ENCODE measurements around the gene MAJIN.

Gene MAJIN

DNA sequence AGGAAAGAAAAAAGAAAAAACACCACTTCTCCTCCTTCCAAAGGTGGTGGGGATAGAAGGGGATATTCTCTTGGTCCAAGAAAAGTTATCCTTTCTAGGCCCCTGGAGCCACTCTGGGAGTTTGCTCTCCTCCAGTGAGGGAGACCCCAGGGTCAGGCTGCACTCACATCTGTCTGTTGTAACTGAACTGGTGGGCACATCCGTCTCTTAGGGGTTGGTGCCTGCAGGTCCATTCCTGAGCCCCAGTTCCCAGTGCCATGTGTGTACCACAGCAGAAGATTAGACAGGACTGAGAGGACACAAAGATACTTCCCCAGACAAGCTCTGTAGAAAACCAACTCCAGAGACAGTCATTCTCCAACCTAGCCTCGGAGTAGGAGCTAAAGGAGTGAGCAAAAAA is 51.8 kb downstream of the MAJIN start:
- no peak overlapping the region for H3K4me3 ChIP-seq (ENCODE audit: control insufficient read depth, low read depth, low read length)
- TF ChIP-seq, protein P1, sequence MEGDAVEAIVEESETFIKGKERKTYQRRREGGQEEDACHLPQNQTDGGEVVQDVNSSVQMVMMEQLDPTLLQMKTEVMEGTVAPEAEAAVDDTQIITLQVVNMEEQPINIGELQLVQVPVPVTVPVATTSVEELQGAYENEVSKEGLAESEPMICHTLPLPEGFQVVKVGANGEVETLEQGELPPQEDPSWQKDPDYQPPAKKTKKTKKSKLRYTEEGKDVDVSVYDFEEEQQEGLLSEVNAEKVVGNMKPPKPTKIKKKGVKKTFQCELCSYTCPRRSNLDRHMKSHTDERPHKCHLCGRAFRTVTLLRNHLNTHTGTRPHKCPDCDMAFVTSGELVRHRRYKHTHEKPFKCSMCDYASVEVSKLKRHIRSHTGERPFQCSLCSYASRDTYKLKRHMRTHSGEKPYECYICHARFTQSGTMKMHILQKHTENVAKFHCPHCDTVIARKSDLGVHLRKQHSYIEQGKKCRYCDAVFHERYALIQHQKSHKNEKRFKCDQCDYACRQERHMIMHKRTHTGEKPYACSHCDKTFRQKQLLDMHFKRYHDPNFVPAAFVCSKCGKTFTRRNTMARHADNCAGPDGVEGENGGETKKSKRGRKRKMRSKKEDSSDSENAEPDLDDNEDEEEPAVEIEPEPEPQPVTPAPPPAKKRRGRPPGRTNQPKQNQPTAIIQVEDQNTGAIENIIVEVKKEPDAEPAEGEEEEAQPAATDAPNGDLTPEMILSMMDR (conservative IDR thresholded peaks at IDR 0.05; ENCODE audit: control insufficient read depth, insufficient read depth, low read depth, low read length), result no peak
- DNase-seq (ENCODE audit: low read depth), result no peak

DNA sequence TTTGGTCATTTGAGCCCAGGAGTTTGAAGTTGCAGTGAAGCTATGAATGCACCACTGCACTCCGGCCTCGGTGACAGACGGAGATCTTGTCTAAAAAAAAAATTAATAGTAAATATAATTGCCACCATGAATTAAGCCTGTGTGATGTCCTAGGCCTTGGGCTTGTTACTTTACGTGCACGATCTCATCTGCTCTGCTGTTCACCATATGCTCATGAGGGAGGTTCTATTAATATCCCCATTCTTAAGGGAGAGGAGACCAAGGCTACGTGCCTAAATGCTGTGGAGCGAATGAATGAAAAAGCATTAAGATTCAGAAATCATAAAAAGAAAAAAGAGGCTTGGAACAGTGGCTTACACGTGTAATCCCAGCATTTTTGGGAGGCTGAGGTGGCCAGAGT is 52.3 kb downstream of the MAJIN start:
- H3K4me3 ChIP-seq (ENCODE audit: control insufficient read depth, low read depth, low read length), result no peak overlapping the region
- TF ChIP-seq, protein P1 (conservative IDR thresholded peaks at IDR 0.05; ENCODE audit: control insufficient read depth, insufficient read depth, low read depth, low read length), result no peak
- no peak for DNase-seq (ENCODE audit: low read depth)

DNA sequence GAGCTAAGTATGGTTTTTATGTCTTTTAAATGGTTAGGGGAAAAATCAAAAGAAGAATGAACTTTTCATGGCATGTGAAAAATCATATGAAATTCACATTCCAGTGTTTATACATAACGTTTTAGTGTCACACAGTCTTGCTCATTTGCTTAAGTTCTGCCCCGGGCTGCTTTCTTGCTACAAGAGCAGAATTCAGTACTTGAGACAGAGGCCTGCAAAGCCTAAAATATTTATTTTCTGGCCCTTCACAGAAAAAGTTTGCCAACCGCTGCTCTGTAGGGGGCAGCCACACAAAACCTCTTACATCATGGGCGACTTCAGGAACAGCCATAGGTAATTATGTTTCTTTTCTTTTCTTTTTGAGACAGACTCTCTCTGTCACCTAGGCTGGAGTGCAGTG is 53.9 kb downstream of the MAJIN start:
- H3K4me3 ChIP-seq (ENCODE audit: control insufficient read depth, low read depth, low read length), result peak overlapping the region; percentile 61

DNA sequence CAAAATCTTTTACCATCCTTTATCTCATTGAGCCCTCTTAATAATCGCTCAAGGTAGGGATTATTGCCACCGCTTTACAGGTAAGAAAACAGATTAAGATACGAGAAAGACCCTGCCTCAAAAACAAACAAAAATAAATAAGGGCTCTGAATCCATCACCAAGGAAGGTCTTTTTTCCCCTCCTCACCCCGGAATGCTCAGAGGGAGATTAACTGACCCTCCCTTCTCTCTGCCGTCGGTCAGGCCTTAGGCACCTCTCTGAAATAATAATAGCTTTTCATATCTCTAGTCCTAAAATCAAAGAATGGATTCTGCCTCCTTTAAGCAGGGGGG is 54.3 kb downstream of the MAJIN start:
- peak overlapping the region; percentile 61 for H3K4me3 ChIP-seq (ENCODE audit: control insufficient read depth, low read depth, low read length)
- DNase-seq (ENCODE audit: low read depth), result no peak
- TF ChIP-seq, protein P1 (conservative IDR thresholded peaks at IDR 0.05; ENCODE audit: control insufficient read depth, insufficient read depth, low read depth, low read length), result no peak

More for the DNA sequence above, 53.9 kb downstream of the MAJIN start:
- DNase-seq (ENCODE audit: low read depth), result peak; percentile 56
- TF ChIP-seq, protein P1 (conservative IDR thresholded peaks at IDR 0.05; ENCODE audit: control insufficient read depth, insufficient read depth, low read depth, low read length), result peak; percentile 36

GRCh38 chr11:64916775-64917662 is 54.9 kb downstream of the MAJIN start, which contains the start of gene ATG2A:
TSS of gene ATG2A (minus strand) at chr11:64917209. CDS start at chr11:64917135, 74 bp downstream.
- peak; percentile 99 for DNase-seq (ENCODE audit: low read depth)
- TF ChIP-seq, protein P1 (conservative IDR thresholded peaks at IDR 0.05; ENCODE audit: control insufficient read depth, insufficient read depth, low read depth, low read length), result no peak
- H3K4me3 ChIP-seq (ENCODE audit: control insufficient read depth, low read depth, low read length), result peak within 1 kb of the TSS; percentile 94

DNA sequence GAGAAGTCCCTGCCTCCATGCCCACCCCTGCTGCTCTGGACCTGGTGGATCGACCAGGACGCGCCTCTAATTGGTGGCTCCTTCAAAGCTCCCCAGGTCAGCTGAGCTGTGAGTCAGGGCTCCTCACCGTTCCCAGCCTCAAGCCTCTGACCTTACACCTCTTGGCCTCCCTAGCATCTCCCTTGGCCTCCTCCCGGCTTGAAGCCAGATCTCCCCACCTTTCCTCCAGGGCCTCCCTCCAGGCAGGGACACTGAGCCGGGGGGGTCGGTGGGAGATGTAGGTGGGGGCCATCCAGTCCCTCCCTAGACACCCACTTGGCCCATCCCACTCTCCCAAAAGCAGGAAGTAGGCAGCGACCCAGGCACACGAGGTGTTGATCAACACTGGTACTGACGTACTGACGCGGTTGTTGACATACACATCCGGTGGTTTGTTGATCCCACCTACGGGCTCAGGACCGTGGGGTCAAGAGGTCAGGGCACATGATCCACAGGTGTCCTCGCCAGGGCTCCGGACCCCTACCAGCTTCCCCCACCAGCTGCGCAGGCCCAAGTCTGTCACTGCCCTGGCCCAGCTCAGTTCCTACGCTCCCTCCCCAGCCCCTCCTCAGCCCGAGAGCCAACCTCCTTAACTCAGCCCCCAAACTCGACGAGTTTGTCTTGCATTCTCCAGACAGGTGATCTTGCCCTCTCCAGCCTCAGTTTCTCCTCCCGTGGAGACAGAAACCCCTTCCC is 55.7 kb downstream of the MAJIN start:
- peak; percentile 74 for DNase-seq (ENCODE audit: low read depth)
- TF ChIP-seq, protein P1 (conservative IDR thresholded peaks at IDR 0.05; ENCODE audit: control insufficient read depth, insufficient read depth, low read depth, low read length), result no peak
- H3K4me3 ChIP-seq (ENCODE audit: control insufficient read depth, low read depth, low read length), result peak overlapping the region; percentile 94

Measured in fibroblast of mammary gland (primary cell).